ENCODE measurements around the gene HNRNPUL1. TPM values are rescaled to one million over a fixed set of nuclear protein-coding genes. Genes with fewer than 3 reads are reported as not detected.

Gene HNRNPUL1
- total RNA-seq, 1 experiment from 2014 or later = 201 TPM

DNA sequence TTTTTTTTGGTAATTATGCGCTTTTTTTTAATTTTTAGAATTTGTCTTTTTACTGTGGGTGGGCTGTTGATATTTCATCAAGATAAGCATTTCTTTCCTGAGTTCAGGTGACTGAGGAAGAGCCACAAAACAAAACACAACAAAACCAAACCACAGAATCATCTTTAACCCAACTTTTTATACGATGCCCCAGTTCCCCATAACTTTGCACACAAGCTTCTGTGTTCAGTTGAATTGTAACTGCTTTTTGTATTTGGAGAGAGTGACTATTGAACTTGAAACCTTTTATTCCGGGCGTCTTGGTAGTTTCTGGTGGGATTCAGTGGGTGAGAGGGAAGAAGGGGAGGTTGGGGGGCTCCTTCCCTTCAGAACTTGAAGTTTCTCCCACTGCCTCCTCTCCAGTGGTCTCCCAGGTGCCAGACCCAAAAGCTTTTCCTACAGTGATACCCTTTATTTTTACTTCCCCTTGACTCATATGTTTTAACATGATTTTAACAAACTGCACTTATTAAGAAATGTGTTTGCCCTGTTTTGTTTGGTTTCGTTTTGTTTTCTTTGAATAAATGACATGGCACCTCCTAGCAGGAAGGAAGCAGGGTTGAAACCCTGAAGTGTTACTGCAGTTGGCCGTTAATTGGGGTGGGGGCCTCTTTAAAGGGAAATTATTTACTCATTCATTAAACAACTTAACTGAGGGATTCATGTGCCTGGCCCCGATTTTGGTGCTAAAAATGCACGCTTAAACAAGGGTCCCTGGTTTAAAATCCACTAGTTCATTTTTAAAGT lies 43.1 kb downstream of the HNRNPUL1 start:
- H3K36me3 ChIP-seq (ENCODE audit: control insufficient read depth in 1 of 2, insufficient read depth in 2 of 2, low read length in 2 of 2) = peaks cover 28 to 56% of the 10 kb centered on the region in 2 experiments
- ChIA-PET RAD21 (ENCODE audit: low non-redundant PET in 1 of 2, low total read pairs in 2 of 2, uncharacterized antibody in 2 of 2, unreplicated experiment in 2 of 2) (interaction anchor here in 1 of 2 experiments (0.6 kb wide), 1 partner anchor 149 kb away, joined by 6 read pairs; no protein-coding TSS in a partner anchor), POLR2A (no interaction called here)

DNA sequence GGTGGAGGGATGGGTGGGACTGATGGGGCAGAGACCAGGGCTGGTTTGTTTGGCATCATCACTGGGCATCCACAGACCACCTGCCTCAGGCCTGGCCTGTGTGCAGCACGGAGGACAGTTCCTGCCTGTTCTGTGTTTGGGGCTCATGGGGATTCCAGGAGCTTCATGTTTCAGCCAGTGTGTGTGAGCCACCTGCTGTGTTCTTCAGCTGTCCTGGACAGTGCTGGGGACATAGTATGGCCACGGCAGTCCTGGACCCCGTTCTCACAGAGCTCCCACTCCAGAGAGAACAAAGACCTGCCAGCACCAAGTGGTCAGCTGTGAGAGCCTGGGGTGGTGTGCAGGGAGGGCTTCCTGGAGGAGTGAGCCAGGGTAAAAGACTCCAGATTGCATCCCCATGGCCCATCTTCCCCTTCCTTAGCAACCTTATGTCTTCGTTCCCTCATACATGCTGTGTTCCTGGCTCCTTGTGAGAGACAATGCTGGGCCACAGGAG lies 43.8 kb downstream of the HNRNPUL1 start:
- H3K79me2 ChIP-seq (ENCODE audit: insufficient read depth, low read length) = peaks cover 25% of the 10 kb centered on the region
- H3K4me1 ChIP-seq (ENCODE audit: control insufficient read depth in 1 of 2, insufficient read depth in 2 of 2, low read length in 2 of 2) = peaks cover 12 to 25% of the 10 kb centered on the region in 2 experiments
- ChIA-PET POLR2A (no interaction called here), RAD21 (ENCODE audit: low non-redundant PET in 1 of 2, low total read pairs in 2 of 2, uncharacterized antibody in 2 of 2, unreplicated experiment in 2 of 2) (interaction anchor here in 1 of 2 experiments (0.7 kb wide), 1 partner anchor 163 kb away, joined by 3 read pairs; no protein-coding TSS in a partner anchor), CTCF (interaction anchor here (0.9 to 2.2 kb wide), 10 partner anchors 10 to 333 kb away, joined by 3 to 22 read pairs (median 4); partner anchors contain the start of gene B9D2)
- H3K9me3 ChIP-seq (ENCODE audit: control insufficient read depth in 1 of 2, insufficient read depth in 1 of 2, low read depth in 1 of 2, low read length in 2 of 2) = no peaks in the 10 kb centered on the region
- peak overlapping the region; percentile 26; the same call in 1 of the 2 replicates for H3K9ac ChIP-seq (ENCODE audit: low read length)
- DNase-seq (ENCODE audit: low read depth, low spot score) (no peak), ATAC-seq (peak; percentile 8)
- no TSS peak for BruUV-seq (replicated peaks)
- TF ChIP-seq SP1 (IDR thresholded peaks at IDR 0.05; ENCODE audit: low read depth) (no peak), TCF7L2 (IDR thresholded peaks at IDR 0.05; ENCODE audit: borderline replicate concordance, extremely low read depth, insufficient read depth, insufficient read length) (no peak), CBX3 (IDR thresholded peaks at IDR 0.05; ENCODE audit: low read depth) (no peak), POLR2A (IDR thresholded peaks at IDR 0.05; ENCODE audit: borderline replicate concordance, extremely low read depth, insufficient read depth, insufficient read length) (no peak), EZH2phosphoT487 (IDR thresholded peaks at IDR 0.05; ENCODE audit: borderline replicate concordance) (no peak)
- TF ChIP-seq, protein P1, sequence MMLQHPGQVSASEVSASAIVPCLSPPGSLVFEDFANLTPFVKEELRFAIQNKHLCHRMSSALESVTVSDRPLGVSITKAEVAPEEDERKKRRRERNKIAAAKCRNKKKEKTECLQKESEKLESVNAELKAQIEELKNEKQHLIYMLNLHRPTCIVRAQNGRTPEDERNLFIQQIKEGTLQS (IDR thresholded peaks at IDR 0.05) = no peak
- no peaks in the 10 kb centered on the region for H3K9me2 ChIP-seq (ENCODE audit: insufficient read depth)
- H3K4me3 ChIP-seq (replicated peaks in 1 of 2; ENCODE audit: low read depth in 1 of 2, low read length in 2 of 2) = no peak overlapping the region
- H4K20me1 ChIP-seq (ENCODE audit: insufficient read depth) = peaks cover 4% of the 10 kb centered on the region; the same call in 1 of the 2 replicates
- H3K4me2 ChIP-seq (ENCODE audit: low read length) = peak overlapping the region; percentile 95; the same call in 1 of the 2 replicates
- no peaks in the 10 kb centered on the region for H3K27me3 ChIP-seq (ENCODE audit: insufficient read depth, low read length)
- intact Hi-C loops (cut with micrococcal nuclease) = loop anchor here (1.0 to 2.0 kb wide), 2 partner anchors 104 to 333 kb away; no protein-coding TSS in a partner anchor
- H2AFZ ChIP-seq (ENCODE audit: low read depth, low read length, poor library complexity, severe bottlenecking) = no peak overlapping the region
- peaks cover 24 to 52% of the 10 kb centered on the region in 2 experiments for H3K36me3 ChIP-seq (ENCODE audit: control insufficient read depth in 1 of 2, insufficient read depth in 2 of 2, low read length in 2 of 2)
- peak overlapping the region; percentile 44 for H3K27ac ChIP-seq (ENCODE audit: low read depth, low read length)

More for the DNA sequence above, 43.1 kb downstream of the HNRNPUL1 start:
- Histone ChIP-seq H2AFZ (ENCODE audit: low read depth, low read length, poor library complexity, severe bottlenecking) (no peak overlapping the region), H3K4me2 (ENCODE audit: low read length) (no peak overlapping the region), H4K20me1 (ENCODE audit: insufficient read depth) (peaks cover 4% of the 10 kb centered on the region; the same call in 1 of the 2 replicates), H3K79me2 (ENCODE audit: insufficient read depth, low read length) (peaks cover 18% of the 10 kb centered on the region), H3K9me3 (ENCODE audit: control insufficient read depth in 1 of 2, insufficient read depth in 1 of 2, low read depth in 1 of 2, low read length in 2 of 2) (no peaks in the 10 kb centered on the region), H3K9ac (ENCODE audit: low read length) (no peak overlapping the region), H3K9me2 (ENCODE audit: insufficient read depth) (no peaks in the 10 kb centered on the region), H3K4me1 (ENCODE audit: control insufficient read depth in 1 of 2, insufficient read depth in 2 of 2, low read length in 2 of 2) (peaks cover 12 to 25% of the 10 kb centered on the region in 2 experiments), H3K27me3 (ENCODE audit: insufficient read depth, low read length) (no peaks in the 10 kb centered on the region), H3K4me3 (replicated peaks in 1 of 2; ENCODE audit: low read depth in 1 of 2, low read length in 2 of 2) (no peak overlapping the region), H3K27ac (ENCODE audit: low read depth, low read length) (peak overlapping the region; percentile 44; the same call in 1 of the 2 replicates)
- ATAC-seq (no peak), DNase-seq (ENCODE audit: low read depth, low spot score) (no peak)
- TF ChIP-seq JUND (IDR thresholded peaks at IDR 0.05) = no peak
- CTCF ChIA-PET = interaction anchor here (0.9 to 2.2 kb wide), 6 partner anchors 15 to 332 kb away, joined by 3 to 22 read pairs (median 5); partner anchors contain the start of gene B9D2
- BruUV-seq (replicated peaks) = TSS peak; percentile 20
- intact Hi-C loops (cut with micrococcal nuclease) = no loop called here

Measured in HCT116 (cell line).